ENCODE data around the gene AGPAT4.

The AGPAT4 gene

DNA sequence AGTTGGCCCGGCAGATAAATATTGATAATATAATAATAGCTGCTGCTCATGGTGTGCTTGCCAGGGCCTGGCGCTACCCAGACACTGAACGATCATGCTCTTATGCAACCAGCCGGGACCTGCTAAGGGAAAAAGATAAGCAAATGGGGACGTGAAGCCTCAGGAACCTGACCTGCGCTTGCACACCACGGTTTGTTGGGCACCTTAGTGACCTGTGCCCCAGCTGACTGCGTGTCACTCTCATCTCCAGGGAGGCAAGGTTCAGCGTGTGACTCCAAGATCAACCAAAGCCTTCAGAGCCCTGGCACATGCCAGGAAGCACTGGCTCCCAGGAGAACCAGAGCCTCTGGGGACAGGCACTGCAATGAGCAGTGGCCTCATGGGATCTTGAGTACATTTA, 111.1 kb downstream of the AGPAT4 start:
- no peak for DNase-seq

DNA sequence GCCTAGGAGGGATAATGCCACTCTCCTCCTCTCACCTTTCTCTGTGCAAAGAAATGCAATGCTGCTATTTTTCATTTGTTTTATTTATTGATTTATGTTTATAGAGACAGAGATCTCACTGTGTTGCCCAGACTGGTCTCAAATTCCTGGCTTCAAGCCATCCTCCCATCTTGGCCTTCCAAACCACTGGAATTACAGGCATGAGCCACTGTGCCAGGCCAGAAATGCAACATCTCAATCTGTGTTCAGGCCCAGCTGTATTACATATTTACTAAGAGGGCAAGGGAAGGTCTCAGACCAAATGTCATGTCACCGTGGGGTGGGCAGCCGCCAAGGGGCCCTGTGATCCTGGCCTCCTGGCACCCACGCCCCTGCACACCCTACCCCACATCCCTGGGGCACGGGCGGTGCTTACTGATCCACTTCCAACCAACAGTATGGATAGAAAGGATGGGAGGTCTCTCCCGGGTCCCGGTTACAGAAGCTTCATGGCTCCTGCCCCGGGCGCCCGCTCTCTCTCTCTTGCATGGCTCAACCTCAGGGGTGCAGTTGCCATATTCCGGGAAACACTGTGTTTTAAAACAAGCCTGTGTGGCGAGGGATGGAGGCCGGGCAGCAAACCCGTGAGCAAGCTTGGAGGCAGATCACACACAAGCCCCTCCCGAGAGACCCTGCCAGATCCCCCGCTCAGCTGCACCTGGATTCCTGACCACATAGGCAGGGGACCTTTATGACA, 111.8 kb downstream of the AGPAT4 start:
- no peak for DNase-seq

DNA sequence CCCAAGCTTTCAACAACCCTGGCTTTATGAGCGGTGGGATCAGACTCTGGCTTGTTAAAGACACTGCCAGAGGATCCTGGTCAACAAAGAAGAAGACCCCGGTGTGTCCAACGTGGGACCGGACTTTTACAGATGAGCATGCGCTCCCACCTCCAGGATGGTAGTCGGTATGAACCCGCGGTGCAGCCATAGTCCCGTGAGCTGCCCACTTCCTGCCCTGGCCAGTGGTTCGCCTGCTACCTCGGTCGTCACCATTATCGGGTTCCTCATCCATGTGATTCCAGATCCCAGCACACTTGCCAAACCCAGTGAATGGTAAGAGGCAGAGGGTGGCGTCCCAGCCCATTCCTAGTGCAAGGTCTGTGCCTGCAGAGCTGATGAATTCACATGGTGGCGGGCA, 112.7 kb downstream of the AGPAT4 start:
- DNase-seq, result no peak

DNA sequence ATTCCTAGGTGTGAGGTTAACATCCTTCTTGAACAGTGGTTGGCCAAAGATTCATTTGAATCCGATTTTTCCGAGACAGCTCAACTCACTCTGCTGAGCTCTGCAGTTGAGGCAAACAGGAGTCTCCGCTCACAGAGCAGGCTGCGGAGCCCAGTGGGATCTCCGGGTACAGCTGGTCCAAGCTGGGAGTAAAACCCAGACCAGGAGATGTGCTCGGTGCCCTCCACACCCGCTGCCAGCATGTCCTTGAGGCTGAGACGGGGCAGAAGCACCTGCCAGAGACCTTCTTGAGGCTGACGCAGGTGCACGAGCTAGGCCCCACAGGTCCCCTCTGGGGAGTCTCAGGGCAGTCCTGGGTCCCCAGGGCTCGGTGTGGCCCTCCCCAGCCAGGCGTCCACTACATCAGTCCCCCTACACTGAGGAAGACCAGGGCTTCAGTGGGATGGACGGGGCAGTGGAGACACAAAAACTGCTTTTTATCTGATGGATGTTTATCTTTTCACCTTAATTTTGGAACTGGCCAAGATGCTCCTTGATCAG, 119.0 kb downstream of the AGPAT4 start:
- no peak for DNase-seq

DNA sequence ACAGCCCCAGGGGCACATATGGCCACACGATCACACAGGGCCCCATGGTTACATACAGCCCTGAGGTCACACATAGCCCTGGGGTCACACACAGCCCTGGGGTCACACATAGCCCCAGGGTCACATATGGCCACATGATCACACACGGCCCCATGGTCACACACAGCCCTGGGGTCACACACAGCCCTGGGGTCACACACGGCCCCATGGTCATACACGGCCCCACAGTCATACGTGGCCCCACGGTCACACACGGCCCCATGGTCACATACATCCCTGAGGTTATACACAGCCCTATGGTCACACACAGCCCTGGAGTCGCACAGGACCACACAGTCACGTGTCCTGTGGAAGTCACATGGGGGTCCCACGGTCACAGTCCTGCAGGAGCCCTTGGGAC, 120.1 kb downstream of the AGPAT4 start:
- no peak for DNase-seq

DNA sequence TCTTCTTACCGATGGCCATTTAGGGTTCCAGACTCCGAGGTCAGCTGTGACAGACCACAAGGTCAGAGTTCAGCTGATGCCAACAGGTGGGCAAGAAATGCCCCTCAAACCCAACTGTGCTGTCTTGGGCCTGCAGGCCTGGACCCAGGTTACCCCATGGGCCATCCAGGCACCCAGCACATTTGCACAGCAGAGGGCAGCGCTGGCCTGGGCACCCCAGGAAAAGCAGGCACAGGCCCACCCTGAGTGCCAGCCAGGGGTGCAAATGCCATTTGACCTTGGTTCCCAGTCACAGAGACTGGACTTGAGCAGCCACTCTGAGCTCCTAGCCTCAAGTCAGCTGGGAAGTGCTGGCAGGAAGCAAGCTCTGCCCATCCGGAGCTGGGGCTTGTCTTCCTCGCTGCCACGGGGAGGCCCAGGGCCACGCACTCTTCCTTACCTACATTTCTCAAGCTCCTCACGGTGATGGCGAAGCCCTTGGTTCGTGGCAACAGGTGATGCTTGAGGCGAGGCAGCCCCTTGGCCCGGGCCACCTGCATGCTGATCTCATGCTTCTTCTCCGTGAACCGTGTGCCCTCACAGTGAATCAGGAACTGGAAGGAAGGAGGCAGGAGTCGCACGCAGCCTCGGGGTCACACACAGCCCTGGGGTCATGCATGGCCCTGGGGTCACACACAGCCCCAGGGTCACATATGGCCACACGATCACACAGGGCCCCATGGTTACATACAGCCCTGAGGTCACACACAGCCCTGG, 120.8 kb downstream of the AGPAT4 start:
- peak; percentile 46 for DNase-seq

DNA sequence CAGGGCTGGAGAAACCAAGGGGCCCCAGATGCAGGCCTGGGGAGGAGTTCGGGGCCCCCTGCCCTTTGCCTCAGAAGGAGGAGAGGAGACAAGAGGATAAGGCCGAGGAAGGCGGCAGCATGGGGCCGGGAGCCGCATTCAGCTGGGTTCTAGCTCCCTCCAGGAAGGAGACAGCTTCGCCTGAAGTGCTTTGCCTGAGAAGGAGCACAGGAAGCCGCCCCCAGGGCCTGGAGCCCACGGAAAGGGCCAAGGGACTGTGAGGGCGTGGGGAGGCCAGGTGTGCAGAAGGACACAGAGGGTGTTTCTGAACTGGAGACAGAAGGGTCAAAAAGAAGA, 121.4 kb downstream of the AGPAT4 start:
- no peak for DNase-seq

DNA sequence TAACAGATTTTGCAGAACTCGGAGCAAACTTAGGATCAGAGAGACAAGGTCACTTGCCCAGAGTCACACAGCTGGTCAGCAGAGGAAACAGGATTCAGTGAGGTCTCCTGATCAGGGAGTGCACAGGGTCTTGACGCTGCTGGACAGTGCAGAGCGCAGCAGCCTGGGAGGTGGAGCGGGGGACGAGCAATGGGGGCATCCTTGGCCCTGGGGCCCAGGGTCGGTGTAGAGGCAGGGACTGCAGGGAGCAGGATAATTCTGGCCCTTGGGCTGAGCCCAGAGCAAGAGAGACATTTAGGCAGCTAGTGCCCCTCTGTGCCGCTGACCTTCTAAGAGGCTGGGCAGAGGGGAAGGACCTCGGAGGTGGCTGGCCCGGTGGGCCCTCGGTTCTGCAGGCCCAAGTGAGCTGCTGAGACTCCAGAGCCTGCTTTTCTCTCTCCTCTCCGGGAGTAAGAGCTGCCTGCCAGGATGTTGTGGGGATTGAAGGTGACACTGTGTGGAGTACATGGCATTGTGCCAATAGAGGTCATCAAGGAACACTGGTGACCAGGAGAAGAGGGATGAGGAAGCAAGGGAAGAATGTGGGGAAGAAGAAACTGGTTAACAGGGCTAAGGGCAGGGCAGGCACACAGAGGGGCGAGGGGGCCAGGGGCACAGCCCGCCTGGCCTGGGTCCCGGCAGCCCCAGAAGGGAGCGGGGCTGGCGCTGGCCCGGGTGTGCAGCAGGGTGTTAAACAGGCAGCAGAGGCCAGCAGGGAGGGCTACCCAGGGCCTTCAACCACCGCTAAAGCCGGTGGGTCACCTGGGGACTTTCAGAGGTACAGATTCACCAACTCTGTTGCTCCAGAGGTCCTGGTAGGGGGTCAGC, 122.0 kb downstream of the AGPAT4 start:
- no peak for DNase-seq

DNA sequence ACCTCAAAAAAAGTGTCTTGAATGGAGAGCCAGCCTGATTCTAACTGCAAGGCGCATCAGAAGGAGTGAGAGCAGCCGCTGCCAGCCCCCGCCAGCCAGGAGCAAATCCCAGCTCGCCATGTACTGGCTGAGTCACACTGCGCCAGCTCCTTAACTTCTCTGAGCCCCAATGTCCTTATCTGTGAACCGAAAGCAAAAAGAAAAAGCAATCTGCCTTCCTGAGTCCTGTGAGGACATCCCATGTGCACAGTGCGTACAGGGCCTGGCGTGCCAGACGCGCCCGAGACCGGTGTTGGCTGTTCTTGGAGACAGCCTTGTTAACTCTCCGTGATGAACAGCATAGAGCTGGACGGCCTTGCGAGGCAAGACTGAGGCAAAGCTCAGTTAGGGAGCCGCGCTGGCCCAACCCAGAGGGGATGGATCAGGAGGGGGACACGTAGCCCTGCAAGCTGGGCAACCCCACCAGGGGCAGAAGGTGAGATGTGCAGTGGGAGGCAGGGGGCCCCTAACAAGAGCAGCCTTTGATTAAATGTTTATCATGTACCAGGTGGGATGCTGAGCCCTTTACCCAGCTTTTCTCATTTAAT, 122.7 kb downstream of the AGPAT4 start:
- no peak for DNase-seq

DNA sequence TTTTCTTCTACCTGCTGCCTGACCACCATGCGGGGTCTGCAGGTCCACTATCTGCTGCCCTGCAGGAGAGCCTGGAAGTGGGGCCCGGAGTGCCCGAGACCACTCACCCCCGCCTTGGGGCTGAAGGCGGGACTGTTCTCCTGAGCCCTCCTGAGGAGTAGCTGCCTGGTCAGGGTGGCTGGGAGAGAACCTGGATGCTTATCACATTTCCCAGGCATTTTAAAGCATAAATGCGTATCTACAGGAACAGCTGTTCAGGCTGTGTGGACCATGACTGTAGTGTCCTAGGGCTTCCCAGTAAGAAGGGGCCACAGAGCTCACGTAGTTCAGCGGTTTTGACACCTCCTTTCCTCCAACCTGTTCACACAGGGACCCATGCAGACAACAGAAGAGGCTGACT, 123.3 kb downstream of the AGPAT4 start:
- no peak for DNase-seq

DNA sequence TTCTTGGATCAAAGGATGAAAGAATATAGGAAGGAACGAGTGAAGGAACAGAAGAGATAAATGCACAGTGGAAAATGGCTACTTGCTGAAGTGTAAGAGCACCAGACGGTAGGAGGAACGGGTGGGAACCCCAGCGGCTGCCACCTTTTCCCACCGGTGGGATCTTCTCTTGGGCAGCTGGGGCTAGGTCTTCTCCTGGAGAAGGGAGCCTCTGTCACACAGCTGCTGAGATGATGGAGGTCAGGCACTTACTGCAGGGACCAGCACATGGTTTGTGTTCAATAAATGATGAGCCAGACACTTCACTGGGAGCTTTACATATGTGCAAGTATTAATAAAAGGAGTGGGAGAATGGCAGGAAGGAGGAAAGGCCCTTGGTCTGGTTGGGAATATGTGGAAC, 123.7 kb downstream of the AGPAT4 start:
- no peak for DNase-seq

DNA sequence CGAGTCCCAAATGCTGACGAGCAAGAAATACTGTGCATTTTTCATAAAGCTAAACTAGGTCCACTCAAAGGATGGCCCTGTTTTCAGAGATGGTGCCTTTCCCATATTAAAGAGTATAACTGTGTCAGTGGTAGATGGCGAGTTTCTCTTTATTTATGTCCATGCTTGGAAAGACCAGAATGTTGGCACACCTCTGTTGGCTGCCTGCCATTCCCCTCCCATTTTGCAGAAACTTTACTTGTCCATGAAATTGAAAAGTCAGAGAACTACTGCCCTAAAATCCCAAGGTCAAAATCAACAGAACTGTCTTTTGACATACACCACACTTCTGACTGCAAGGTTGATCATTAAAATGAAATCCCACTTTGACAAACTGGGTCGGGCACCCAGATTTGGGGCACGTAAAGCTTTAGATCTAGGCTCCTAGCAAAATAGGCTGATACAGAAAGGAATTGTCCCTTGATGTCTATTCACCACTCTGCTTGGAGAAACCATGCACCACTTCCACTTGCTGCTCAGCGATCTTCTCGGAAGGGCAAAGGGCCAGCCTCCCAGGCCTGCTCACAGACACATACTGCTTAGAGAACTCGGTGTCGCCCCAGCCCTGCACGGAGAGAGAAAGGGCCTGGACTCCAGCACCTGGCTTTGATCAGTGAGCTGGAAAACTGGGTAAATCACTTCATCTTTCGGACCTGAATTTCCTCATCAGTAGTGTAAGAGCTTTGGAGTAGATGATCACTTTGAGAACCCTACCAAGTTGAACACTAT, 130.0 kb downstream of the AGPAT4 start:
- DNase-seq, result no peak

DNA sequence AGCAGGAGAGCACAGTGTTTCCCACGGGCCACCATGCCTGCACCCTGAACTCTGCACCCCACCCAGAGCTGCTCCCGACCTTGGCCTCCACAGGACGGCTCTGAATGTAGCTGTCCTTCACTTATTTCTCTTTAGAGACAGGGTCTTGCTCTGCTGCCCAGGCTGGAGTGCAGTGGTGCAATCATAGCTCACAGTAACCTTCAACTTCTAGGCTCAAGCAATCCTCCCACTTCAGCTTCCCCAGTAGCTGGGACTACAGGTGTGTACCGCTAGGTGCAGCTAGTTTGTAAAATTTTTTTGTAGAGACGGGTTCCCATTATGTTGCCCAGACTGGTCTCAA, 130.9 kb downstream of the AGPAT4 start:
- DNase-seq, result no peak

DNA sequence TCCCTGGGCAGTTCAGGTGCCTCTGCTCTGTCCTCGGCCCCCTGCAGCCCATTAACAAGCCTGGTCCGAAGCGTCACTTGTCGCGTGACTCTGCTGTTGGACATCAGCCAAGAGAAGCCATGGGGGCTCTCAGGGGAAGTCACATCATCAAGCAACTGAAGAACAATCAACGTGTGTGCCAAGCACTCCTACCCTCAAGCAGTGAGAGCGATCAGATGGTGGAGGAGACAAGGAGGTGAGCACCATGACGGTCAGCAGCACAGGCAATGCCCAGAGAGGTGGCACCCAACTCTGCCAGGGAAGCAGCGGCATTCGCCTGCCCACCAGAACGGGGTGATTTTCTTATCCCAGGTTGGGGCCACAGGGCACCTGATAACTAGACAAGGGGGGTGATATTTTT, 132.7 kb downstream of the AGPAT4 start:
- DNase-seq, result peak; percentile 14

DNA sequence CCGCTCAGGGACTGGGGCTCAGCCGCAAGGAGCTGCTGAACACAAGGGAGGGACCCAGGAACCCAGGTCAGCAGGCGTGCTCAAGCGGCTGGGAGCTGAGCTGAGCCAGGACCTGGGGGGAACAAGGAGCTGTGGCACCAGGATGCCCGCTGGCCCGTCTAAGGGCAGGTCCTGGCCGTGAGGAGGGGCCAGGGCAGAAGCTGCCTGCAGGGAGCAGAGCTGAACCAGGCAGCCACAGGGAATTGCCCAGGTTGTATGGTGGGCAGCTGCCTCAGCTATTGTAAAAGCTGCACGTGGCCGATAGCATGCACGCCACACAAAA, 133.3 kb downstream of the AGPAT4 start:
- DNase-seq, result no peak

DNA sequence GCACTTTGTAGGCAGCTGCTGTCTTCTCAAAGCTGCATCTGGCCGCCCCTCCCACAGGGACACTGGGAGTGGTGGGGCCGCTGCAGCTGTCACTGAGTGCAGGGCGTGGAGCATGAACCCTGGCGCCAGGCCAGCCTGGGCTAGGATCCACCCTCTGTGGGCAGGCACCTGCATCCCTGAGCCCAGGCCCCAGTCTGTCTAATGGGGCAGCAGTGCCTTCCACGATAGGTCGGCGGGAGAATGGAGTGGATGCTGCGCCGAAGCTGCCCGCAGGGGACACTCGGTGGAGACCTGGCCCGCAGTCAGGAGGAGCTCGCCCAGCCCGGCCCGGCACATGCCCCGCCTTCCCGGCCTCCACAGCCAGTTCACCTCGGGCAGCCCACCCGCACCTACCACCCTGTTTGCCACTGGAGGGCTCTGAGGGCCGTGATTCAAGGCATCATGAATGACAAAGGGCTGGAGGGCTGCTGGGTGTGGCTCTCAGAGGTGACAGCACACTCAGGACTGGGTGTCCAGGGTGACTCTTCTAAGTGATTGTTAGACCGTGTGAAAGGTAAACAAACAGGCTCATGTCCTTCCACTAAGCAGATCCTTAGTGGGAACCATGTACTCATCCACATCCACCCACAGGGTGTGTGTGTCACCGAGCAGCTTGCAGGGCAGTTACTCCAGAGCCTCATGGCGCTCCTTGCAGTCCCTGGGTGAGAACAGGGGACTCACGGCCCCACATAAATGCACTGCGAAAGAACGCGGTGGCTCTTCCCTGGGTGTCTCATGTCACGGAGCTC, 133.9 kb downstream of the AGPAT4 start:
- peak; percentile 16 for DNase-seq

DNA sequence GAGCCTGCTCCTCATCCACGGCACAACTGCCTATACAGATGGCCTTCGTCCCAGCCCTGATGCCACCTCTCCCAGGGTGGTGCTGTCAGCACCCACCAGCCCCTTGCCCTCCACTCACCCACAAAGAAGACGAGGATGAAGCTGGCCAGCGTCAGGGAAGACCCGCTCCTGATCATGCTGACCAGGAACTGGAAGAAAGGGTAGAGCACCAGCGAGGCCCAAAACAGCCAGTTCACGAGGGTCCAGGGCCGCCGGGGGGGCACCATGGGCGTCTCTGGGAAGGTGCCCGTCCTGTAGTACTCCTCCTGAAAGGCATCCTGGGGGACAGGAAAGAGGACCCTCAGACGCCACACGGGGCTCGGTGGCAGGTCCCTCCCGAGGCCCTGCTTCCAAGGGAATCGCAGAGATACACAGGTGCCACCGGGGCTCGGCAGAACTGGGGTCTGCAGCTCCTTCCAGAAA, 134.5 kb downstream of the AGPAT4 start:
- DNase-seq, result no peak

DNA sequence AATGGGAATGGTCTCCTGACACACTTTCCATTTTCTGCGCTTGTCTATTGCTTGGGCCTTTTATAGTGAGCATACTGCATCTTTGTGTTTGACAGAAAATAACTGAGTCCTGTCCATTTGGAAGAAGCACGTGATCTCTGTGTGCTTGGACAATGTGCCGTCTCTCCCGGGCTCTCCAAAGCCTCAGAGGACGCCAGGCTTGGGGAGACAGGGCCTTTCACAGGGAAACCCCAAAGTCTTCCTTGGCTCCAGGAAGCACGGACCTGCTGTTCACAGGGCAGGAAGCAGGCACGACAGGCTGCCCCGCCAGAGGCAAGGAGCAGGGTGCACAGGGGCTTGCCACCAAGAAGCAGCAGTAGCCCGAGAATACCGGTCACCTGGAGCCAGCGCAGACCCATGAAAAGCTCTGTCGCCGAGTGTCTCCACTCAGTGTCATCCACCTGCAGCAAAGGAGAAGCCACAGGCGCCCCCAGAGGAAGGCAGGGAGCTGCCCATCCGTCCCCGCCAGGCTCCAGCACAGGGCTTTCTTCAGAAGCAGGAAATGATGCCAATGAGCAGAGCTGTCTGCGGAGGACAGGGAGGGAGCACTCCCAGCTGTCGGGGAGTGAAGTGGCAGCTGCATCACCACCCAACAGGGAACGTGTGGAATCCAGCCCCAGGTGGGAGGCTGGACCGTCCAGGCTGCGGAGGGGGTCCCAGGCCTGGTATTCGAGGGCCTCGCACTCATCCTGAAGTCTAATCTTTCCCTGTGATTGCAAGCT, 135.1 kb downstream of the AGPAT4 start:
- peak; percentile 16 for DNase-seq

DNA sequence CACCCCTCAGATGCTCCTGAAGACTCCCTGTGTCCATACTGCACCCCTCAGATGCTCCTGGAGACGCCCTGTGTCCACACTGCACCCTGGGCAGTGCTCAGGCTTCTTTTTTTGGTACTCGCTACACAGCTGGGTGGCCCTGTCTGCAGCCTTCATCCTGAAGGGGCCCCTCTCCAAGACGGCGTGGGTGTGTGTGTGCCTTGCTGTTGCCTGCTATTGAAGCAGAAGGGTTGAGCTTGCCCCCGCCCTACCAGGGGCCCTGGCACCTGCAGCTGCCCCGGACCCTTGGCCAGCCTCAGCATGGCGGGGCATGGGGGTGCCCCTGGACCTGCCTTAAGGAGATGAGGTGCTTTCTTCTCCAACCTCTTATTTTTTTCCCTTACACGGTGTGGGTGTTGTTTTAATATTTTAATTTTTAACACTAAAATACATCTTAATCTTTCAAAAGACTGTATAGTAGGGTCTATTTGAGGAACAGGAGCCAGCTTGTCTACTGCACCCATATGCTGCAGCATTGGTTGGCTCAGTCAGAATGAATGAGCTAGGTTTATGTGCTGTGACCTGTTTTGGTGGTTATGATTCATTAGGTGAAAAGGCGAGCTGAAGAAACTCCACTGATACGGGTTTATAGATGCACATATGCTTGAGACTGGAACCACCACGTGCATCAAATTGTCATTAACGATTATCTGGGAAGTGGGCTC, 135.9 kb downstream of the AGPAT4 start:
- DNase-seq, result no peak

DNA sequence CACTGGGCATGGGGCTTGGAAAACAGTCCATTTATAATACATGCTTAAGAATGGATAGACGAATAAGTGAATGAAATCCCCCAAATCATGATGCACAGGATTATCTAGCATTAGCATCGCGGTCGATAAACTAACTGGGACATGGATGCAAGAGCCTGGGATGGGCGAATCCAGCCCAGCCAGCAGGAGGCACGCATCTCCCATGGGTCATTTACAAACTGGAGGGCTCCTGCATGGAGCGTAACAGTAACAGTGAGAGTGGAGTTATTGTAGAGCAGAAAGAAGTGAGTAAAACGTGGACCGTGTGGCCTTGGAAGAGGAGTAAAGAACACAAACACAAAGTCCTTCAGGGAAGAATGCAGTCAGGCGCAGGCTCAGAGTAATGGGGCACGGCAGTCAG, 136.5 kb downstream of the AGPAT4 start:
- no peak for DNase-seq

Measured in stimulated activated CD8-positive, alpha-beta memory T cell treated with anti-CD3 and anti-CD28 coated beads, Interleukin-4, amount 100 ng/mL, for 48 hours (primary cell).